ENCODE results near the gene ARHGDIA.

GRCh38 chr17:81822996-81823819 is 47.9 kb downstream of the ARHGDIA start:
- TF ChIP-seq CTCF (IDR thresholded peaks at IDR 0.05) (no peak), POLR2A (IDR thresholded peaks at IDR 0.05) (no peak)

Measured in Peyer's patch (tissue), 4 donors.